Activated naive CD4-positive, alpha-beta T cell treated with anti-CD3 and anti-CD28 coated beads for 36 hours (primary cell): ENCODE results near the gene ERGIC3. TPM values are rescaled to one million over a fixed set of nuclear protein-coding genes. Genes with fewer than 3 reads are reported as not detected.
A peak's percentile ranks its signal among the peaks of the same experiment; 100 is the strongest.

Experiments
- CTCF ChIA-PET: fragments of 350-600 bp; sonication (Branson Sonifier 250); formaldehyde crosslinking; loops from one replicate; lab custom pipeline; 2021; ENCODE audit warnings: antibody characterized with exemption; lab: Charles Lee
- DNase-seq: peaks from one replicate; pipeline ENCODE4 v3.0.0-alpha.2; 2020
- H3K27ac Mint-ChIP-seq: one replicate; pipeline ENCODE4 v1.8.0; 2021; ENCODE audit warnings: mild to moderate bottlenecking, mixed read lengths
- H3K27me3 Mint-ChIP-seq: one replicate; pipeline ENCODE4 v1.8.0; 2021; ENCODE audit warnings: low read depth, mixed read lengths
- H3K36me3 Mint-ChIP-seq: one replicate; pipeline ENCODE4 v1.8.0; 2021; ENCODE audit warnings: low read depth, mixed read lengths
- H3K4me1 Mint-ChIP-seq: one replicate; pipeline ENCODE4 v1.8.0; 2021; ENCODE audit warnings: low read depth, mixed read lengths
- H3K4me3 Mint-ChIP-seq: one replicate; pipeline ENCODE4 v1.8.0; 2021; ENCODE audit warnings: mild to moderate bottlenecking, moderate library complexity, mixed read lengths
- H3K9me3 Mint-ChIP-seq: one replicate; pipeline ENCODE4 v1.8.0; 2021; ENCODE audit warnings: mixed read lengths
- intact Hi-C: fragments of 100-400 bp; cut with micrococcal nuclease; formaldehyde crosslinking; loops from one replicate; pipeline ENCODE4 v1.15.1; 2023
- total RNA-seq, 2 experiments: library from RNA; stranded (reverse); gene quantifications; one replicate each; pipeline ENCODE4 v1.2.3, GENCODE V29; 2021

The ERGIC3 gene
- total RNA-seq = 100 to 1,000 TPM; 107 to 113 TPM

DNA sequence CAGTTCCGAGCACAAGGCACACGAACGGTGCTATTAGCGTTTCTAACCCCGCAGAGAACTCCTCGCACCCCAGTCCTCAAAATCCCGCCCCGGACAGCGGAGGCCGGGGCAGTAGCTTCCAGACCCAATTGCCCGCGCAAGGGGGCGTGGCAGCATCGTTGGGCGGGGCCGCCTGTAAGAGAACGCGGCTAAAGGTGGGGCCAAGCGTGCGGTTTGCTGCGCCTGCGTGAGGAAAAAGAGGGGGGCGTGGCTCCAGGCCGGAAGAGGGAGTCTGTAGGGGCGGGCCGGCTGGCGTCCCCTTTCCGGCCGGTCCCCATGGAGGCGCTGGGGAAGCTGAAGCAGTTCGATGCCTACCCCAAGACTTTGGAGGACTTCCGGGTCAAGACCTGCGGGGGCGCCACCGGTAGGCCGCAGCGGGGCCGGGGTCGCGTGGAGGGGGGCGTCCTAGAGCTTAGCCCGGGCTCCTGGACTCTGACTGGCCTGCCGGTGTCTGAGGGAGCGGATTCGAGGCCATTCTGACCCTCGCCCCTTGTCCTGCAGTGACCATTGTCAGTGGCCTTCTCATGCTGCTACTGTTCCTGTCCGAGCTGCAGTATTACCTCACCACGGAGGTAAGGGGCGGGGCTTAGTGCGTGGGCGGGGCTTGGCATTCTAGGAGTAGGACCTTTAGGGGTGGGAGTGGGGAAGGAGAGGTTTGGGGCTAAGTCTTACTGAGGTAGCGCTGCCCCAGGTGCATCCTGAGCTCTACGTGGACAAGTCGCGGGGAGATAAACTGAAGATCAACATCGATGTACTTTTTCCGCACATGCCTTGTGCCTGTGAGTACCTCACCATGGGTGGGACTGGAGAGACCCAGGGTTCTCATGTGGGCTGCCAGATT is at the start of gene ERGIC3:
Gene ERGIC3, plus strand, starts transcription at position 296 of the 880 bp plus-strand sequence. Its CDS starts 20 bp downstream, at position 316.
- DNase-seq = peak; percentile 98
- peak within 1 kb of the TSS; percentile 80 for H3K27ac Mint-ChIP-seq
- CTCF ChIA-PET = interaction anchor here (0.6 to 1.1 kb wide), 2 partner anchors 25 to 77 kb away, joined by 3 read pairs; no protein-coding TSS in a partner anchor
- H3K9me3 Mint-ChIP-seq = no peaks in the 10 kb centered on the region
- peaks cover 19% of the 10 kb centered on the region for H3K4me1 Mint-ChIP-seq
- intact Hi-C loops = loop anchor here (1.0 to 5.0 kb wide), 5 partner anchors 77 to 413 kb away; partner anchors contain the start of genes CPNE1, PHF20, RBM12 and RBM39
- H3K36me3 Mint-ChIP-seq = peaks cover 4% of the 10 kb centered on the region
- H3K4me3 Mint-ChIP-seq = peak within 1 kb of the TSS; percentile 86
- H3K27me3 Mint-ChIP-seq = no peaks in the 10 kb centered on the region

DNA sequence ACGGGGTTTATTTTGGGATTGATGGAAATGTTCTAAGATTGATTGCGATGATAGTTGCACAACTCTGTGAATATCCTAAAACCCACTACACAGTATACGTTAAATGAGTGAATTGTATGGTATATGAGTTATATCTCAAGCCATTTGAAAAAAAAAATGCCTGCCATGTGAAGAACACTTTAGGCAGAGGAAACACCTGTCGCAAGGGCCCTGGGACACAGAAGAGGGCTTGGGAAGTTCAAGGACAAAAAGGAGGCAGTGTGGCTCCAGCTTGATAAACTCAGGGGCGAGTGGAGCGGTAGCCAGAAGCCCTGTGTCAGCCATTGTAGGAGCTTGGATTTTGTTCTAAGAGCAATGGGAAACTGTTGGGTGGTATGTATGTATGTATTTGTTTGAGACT is 49.5 kb upstream of the ERGIC3 start:
- Mint-ChIP-seq H3K27me3 (no peaks in the 10 kb centered on the region), H3K9me3 (no peaks in the 10 kb centered on the region), H3K4me3 (peak overlapping the region; percentile 98), H3K27ac (peak overlapping the region; percentile 97), H3K4me1 (peaks cover 41% of the 10 kb centered on the region), H3K36me3 (peaks cover 37% of the 10 kb centered on the region)
- intact Hi-C loops = no loop called here
- no peak for DNase-seq
- CTCF ChIA-PET = interaction anchor here (1.3 to 4.2 kb wide), 2 partner anchors 12 to 29 kb away, joined by 4 to 17 read pairs; no protein-coding TSS in a partner anchor

GRCh38 chr20:35496481-35496880 is 45.4 kb upstream of the ERGIC3 start:
- peaks cover 39% of the 10 kb centered on the region for H3K36me3 Mint-ChIP-seq
- H3K27me3 Mint-ChIP-seq = no peaks in the 10 kb centered on the region
- CTCF ChIA-PET = interaction anchor here (0.6 to 1.2 kb wide), 2 partner anchors 32 to 283 kb away, joined by 3 to 4 read pairs; no protein-coding TSS in a partner anchor
- H3K4me3 Mint-ChIP-seq = no peak overlapping the region
- DNase-seq = no peak
- no peak overlapping the region for H3K27ac Mint-ChIP-seq
- intact Hi-C loops = no loop called here
- H3K4me1 Mint-ChIP-seq = peaks cover 14% of the 10 kb centered on the region
- H3K9me3 Mint-ChIP-seq = no peaks in the 10 kb centered on the region

DNA sequence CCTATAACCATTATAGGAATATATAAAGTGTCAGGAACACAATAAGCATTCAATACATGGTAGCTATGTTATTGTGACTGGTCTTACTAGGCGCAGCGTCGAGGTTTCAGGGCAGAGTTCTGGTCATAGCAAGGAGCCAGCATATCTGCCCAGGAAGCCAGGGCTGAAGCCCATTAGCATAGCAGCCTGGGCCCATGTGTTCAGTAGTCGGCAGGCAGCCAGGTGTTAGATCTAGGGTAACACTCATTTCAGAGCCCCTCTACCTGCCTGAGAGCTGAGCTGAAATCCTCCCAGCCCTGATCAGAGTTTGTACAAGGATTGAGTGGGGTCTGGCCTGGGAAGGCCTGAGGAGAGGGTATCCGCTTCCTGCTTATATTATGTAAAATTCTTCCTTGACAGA is 44.6 kb upstream of the ERGIC3 start:
- Mint-ChIP-seq H3K27ac (no peak overlapping the region), H3K36me3 (peaks cover 33% of the 10 kb centered on the region), H3K4me1 (peaks cover 5% of the 10 kb centered on the region), H3K27me3 (no peaks in the 10 kb centered on the region), H3K4me3 (no peak overlapping the region), H3K9me3 (no peaks in the 10 kb centered on the region)
- CTCF ChIA-PET = interaction anchor here (1.6 kb wide), 1 partner anchor 33 kb away, joined by 10 read pairs; no protein-coding TSS in a partner anchor
- intact Hi-C loops = no loop called here
- no peak for DNase-seq

- H3K27me3 Mint-ChIP-seq = no peaks in the 10 kb centered on the region
- intact Hi-C loops = no loop called here
- H3K9me3 Mint-ChIP-seq = no peaks in the 10 kb centered on the region
- no peak for DNase-seq
- peaks cover 34% of the 10 kb centered on the region for H3K36me3 Mint-ChIP-seq
- H3K27ac Mint-ChIP-seq = no peak overlapping the region
- H3K4me1 Mint-ChIP-seq = peaks cover under 1% of the 10 kb centered on the region
- CTCF ChIA-PET = interaction anchor here (1.6 kb wide), 1 partner anchor 34 kb away, joined by 10 read pairs; no protein-coding TSS in a partner anchor
- H3K4me3 Mint-ChIP-seq = no peak overlapping the region
Measured at GRCh38 chr20:35497780-35498189, 44.1 kb upstream of the ERGIC3 start.

DNA sequence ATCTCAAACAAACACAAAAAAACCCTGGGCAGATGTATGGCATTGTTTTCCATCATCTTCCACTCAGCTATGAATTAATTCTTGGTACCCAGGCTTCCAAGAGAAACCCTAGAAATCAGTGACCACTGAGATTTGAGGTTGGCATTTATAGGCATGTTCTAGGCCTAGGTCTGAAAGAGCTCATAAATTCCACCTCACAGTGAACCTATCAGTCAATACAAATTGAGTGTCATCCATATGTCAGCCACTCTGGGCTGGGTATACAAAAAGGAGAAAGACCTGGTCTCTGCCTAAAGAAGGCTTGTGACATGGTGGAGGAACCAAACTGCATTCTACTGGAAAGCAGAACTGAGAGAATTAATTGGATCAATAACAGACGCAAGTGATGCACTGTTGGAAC is 42.6 kb upstream of the ERGIC3 start:
- no peaks in the 10 kb centered on the region for H3K9me3 Mint-ChIP-seq
- H3K4me3 Mint-ChIP-seq = no peak overlapping the region
- no peaks in the 10 kb centered on the region for H3K4me1 Mint-ChIP-seq
- no peaks in the 10 kb centered on the region for H3K27me3 Mint-ChIP-seq
- CTCF ChIA-PET = interaction anchor here (0.8 to 1.0 kb wide), 2 partner anchors 12 to 156 kb away, joined by 3 to 4 read pairs; no protein-coding TSS in a partner anchor
- no peak for DNase-seq
- H3K36me3 Mint-ChIP-seq = peaks cover 30% of the 10 kb centered on the region
- intact Hi-C loops = no loop called here
- no peak overlapping the region for H3K27ac Mint-ChIP-seq

DNA sequence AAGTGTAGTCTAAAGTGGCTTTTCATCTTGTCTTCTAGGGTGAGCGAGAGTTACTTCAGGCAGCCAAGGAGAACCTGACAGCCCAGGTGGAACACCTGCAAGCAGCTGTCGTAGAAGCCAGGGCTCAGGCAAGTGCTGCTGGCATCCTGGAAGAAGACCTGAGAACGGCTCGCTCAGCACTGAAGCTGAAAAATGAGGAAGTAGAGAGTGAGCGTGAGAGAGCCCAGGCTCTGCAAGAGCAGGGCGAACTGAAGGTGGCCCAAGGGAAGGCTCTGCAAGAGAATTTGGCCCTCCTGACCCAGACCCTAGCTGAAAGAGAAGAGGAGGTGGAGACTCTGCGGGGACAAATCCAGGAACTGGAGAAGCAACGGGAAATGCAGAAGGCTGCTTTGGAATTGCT is 39.5 kb upstream of the ERGIC3 start:
- Mint-ChIP-seq H3K4me3 (no peak overlapping the region), H3K27ac (no peak overlapping the region), H3K4me1 (peaks cover 19% of the 10 kb centered on the region), H3K27me3 (no peaks in the 10 kb centered on the region), H3K36me3 (peaks cover 31% of the 10 kb centered on the region), H3K9me3 (no peaks in the 10 kb centered on the region)
- no peak for DNase-seq
- CTCF ChIA-PET = interaction anchor here (1.4 kb wide), 1 partner anchor 39 kb away, joined by 4 read pairs; no protein-coding TSS in a partner anchor
- intact Hi-C loops = no loop called here

GRCh38 chr20:35503281-35503680 is 38.6 kb upstream of the ERGIC3 start:
- peaks cover 19% of the 10 kb centered on the region for H3K4me1 Mint-ChIP-seq
- CTCF ChIA-PET = interaction anchor here (0.5 to 1.4 kb wide), 6 partner anchors 28 to 288 kb away, joined by 3 to 4 read pairs (median 3); no protein-coding TSS in a partner anchor
- no peak for DNase-seq
- H3K36me3 Mint-ChIP-seq = peaks cover 31% of the 10 kb centered on the region
- H3K4me3 Mint-ChIP-seq = no peak overlapping the region
- intact Hi-C loops = no loop called here
- H3K27ac Mint-ChIP-seq = no peak overlapping the region
- H3K27me3 Mint-ChIP-seq = no peaks in the 10 kb centered on the region
- H3K9me3 Mint-ChIP-seq = no peaks in the 10 kb centered on the region

GRCh38 chr20:35503841-35504561 is 37.9 kb upstream of the ERGIC3 start:
- H3K27ac Mint-ChIP-seq = no peak overlapping the region
- CTCF ChIA-PET = interaction anchor here (0.5 to 1.6 kb wide), 6 partner anchors 12 to 289 kb away, joined by 3 to 4 read pairs (median 3); no protein-coding TSS in a partner anchor
- no peaks in the 10 kb centered on the region for H3K27me3 Mint-ChIP-seq

GRCh38 chr20:35504751-35505150 is 37.1 kb upstream of the ERGIC3 start:
- intact Hi-C loops = no loop called here
- no peak overlapping the region for H3K4me3 Mint-ChIP-seq
- no peaks in the 10 kb centered on the region for H3K9me3 Mint-ChIP-seq
- H3K27me3 Mint-ChIP-seq = no peaks in the 10 kb centered on the region
- H3K4me1 Mint-ChIP-seq = peaks cover 19% of the 10 kb centered on the region
- CTCF ChIA-PET = interaction anchor here (1.6 kb wide), 1 partner anchor 13 kb away, joined by 4 read pairs; no protein-coding TSS in a partner anchor
- no peak for DNase-seq
- no peak overlapping the region for H3K27ac Mint-ChIP-seq
- peaks cover 29% of the 10 kb centered on the region for H3K36me3 Mint-ChIP-seq

More at GRCh38 chr20:35503841-35504561, 37.9 kb upstream of the ERGIC3 start:
- Mint-ChIP-seq H3K36me3 (peaks cover 29% of the 10 kb centered on the region), H3K9me3 (no peaks in the 10 kb centered on the region), H3K4me1 (peaks cover 19% of the 10 kb centered on the region), H3K4me3 (no peak overlapping the region)
- no peak for DNase-seq
- intact Hi-C loops = no loop called here

GRCh38 chr20:35506179-35506578 is 35.7 kb upstream of the ERGIC3 start:
- Mint-ChIP-seq H3K4me3 (no peak overlapping the region), H3K27me3 (no peaks in the 10 kb centered on the region), H3K27ac (peak overlapping the region; percentile 55), H3K36me3 (peaks cover 25% of the 10 kb centered on the region), H3K4me1 (peaks cover 19% of the 10 kb centered on the region), H3K9me3 (no peaks in the 10 kb centered on the region)
- intact Hi-C loops = no loop called here
- CTCF ChIA-PET = interaction anchor here (0.6 kb wide), 1 partner anchor 151 kb away, joined by 3 read pairs; no protein-coding TSS in a partner anchor
- DNase-seq = no peak
